CD4-positive, alpha-beta T cell (primary cell): ENCODE results near the gene MYH14. TPM values are rescaled to one million over a fixed set of nuclear protein-coding genes. Genes with fewer than 3 reads are reported as not detected.

Source experiments
- ATAC-seq: fragments of 200-7000 bp; cut with Tn5 transposase; one replicate; pipeline ENCODE4 v1.10.0; 2022; ENCODE audit warnings: mild to moderate bottlenecking; ENCODE audit not compliant: poor library complexity
- CTCF ChIA-PET: fragments of 350-600 bp; sonication (Branson Sonifier 250); formaldehyde crosslinking; loops from one replicate; lab custom pipeline; 2021; ENCODE audit warnings: antibody characterized with exemption, inconsistent platforms; lab: Charles Lee
- POLR2A ChIA-PET: fragments of 350-600 bp; sonication (Branson Sonifier 250); formaldehyde crosslinking; loops from one replicate; lab custom pipeline; 2021; ENCODE audit warnings: antibody characterized with exemption, inconsistent platforms; lab: Charles Lee
- DNase-seq, 14 experiments: peaks; one replicate each; pipeline ENCODE4 v3.0.0-alpha.2; 2013 to 2020; ENCODE audit warnings: mixed read lengths in 2 of 14
- H3K27ac ChIP-seq, 2 donors: one replicate each; pipeline versions ENCODE4 v1.5.1 to v1.7.0; 2013; ENCODE audit warnings: low read length in 2 of 2, low read depth in 1 of 2, mild to moderate bottlenecking in 1 of 2
- H3K27me3 ChIP-seq, 2 experiments: 1 replicate in 1 of 2; 2 replicates in 1 of 2; pipeline versions ENCODE4 v1.6.1 to v1.7.0; 2013; ENCODE audit warnings: low read length in 2 of 2, control low read depth in 1 of 2, mild to moderate bottlenecking in 1 of 2, moderate library complexity in 1 of 2; ENCODE audit not compliant: insufficient read depth in 2 of 2, control insufficient read depth in 1 of 2
- H3K36me3 ChIP-seq: one replicate; pipeline ENCODE4 v1.6.1; 2013; ENCODE audit warnings: low read length, control low read depth; ENCODE audit not compliant: insufficient read depth
- H3K4me1 ChIP-seq: one replicate; pipeline ENCODE4 v1.6.1; 2013; ENCODE audit warnings: low read length, control low read depth; ENCODE audit not compliant: insufficient read depth
- H3K4me3 ChIP-seq: one replicate; pipeline ENCODE4 v1.5.1; 2013; ENCODE audit warnings: mild to moderate bottlenecking, low read length, moderate library complexity
- H3K9me3 ChIP-seq, 2 experiments: 1 replicate in 1 of 2; 2 replicates in 1 of 2; pipeline versions ENCODE4 v1.6.1 to v1.7.0; 2013; ENCODE audit warnings: low read length in 2 of 2, mild to moderate bottlenecking in 2 of 2, control low read depth in 1 of 2, moderate library complexity in 1 of 2; ENCODE audit not compliant: control insufficient read depth in 1 of 2, insufficient read depth in 1 of 2
- H3K27ac Mint-ChIP-seq: one replicate; pipeline ENCODE4 v1.8.0; 2020; ENCODE audit warnings: mixed read lengths
- H3K27me3 Mint-ChIP-seq: one replicate; pipeline ENCODE4 v1.8.0; 2021; ENCODE audit warnings: mixed read lengths
- H3K36me3 Mint-ChIP-seq: one replicate; pipeline ENCODE4 v1.8.0; 2021; ENCODE audit warnings: low read depth, mixed read lengths
- H3K4me1 Mint-ChIP-seq: one replicate; pipeline ENCODE4 v1.8.0; 2021; ENCODE audit warnings: low read depth, mixed read lengths
- H3K4me3 Mint-ChIP-seq: one replicate; pipeline ENCODE4 v1.8.0; 2020; ENCODE audit warnings: mild to moderate bottlenecking, mixed read lengths
- H3K9me3 Mint-ChIP-seq: one replicate; pipeline ENCODE4 v1.8.0; 2020; ENCODE audit warnings: mixed read lengths
- intact Hi-C, 2 experiments: fragments of 100-400 bp; cut with DNase I in 1 of 2; cut with micrococcal nuclease in 1 of 2; formaldehyde crosslinking; loops; one replicate each; pipeline versions ENCODE4 v1.15.1 to v1.9.0; 2023 to 2025; cut with DNase I, micrococcal nuclease
- total RNA-seq, 174 experiments: library from RNA in 2 of 174; stranded (reverse) in 2 of 174; gene quantifications; one replicate each; pipeline ENCODE4 v1.2.3 and lab custom pipeline; 2021 to 2026
- TF ChIP-seq, protein P1 (sequence below): fragments of 200-600 bp; IDR thresholded peaks from one replicate; pipeline ENCODE4 v1.8.0; 2022; ENCODE audit warnings: antibody characterized with exemption, mild to moderate bottlenecking

MYH14 gene
- total RNA-seq, 2 experiments from 2014 or later, result not detected

DNA sequence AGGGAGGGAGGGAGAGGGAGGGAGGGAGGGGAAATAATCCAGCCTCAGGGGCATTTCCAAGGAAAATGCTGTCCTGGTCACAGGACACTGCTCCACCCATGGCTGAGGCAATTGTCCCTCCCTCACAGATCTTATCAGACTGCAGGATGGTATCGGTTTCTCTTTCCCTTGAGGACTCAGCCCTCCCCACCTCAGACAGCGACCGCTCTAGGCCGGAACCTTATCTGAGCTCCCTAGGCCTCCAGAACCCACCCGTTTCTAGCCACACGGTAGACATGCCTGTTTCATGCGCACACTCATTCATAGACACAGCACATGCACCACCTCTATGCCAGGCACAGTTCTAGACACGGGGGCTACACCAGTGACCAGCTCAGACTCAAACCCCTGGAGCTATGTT is 30.3 kb upstream of the MYH14 start:
- Mint-ChIP-seq H3K4me3 (no peak overlapping the region), H3K27me3 (peaks cover 33% of the 10 kb centered on the region), H3K36me3 (no peaks in the 10 kb centered on the region), H3K27ac (no peak overlapping the region), H3K9me3 (no peaks in the 10 kb centered on the region), H3K4me1 (no peaks in the 10 kb centered on the region)
- TF ChIP-seq, protein P1, sequence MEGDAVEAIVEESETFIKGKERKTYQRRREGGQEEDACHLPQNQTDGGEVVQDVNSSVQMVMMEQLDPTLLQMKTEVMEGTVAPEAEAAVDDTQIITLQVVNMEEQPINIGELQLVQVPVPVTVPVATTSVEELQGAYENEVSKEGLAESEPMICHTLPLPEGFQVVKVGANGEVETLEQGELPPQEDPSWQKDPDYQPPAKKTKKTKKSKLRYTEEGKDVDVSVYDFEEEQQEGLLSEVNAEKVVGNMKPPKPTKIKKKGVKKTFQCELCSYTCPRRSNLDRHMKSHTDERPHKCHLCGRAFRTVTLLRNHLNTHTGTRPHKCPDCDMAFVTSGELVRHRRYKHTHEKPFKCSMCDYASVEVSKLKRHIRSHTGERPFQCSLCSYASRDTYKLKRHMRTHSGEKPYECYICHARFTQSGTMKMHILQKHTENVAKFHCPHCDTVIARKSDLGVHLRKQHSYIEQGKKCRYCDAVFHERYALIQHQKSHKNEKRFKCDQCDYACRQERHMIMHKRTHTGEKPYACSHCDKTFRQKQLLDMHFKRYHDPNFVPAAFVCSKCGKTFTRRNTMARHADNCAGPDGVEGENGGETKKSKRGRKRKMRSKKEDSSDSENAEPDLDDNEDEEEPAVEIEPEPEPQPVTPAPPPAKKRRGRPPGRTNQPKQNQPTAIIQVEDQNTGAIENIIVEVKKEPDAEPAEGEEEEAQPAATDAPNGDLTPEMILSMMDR, result no peak
- H3K4me3 ChIP-seq, result no peak overlapping the region
- H3K27me3 ChIP-seq, result peaks cover 2 to 6% of the 10 kb centered on the region in 2 experiments
- H3K4me1 ChIP-seq, result no peaks in the 10 kb centered on the region
- H3K9me3 ChIP-seq, result peaks cover 0 to 12% of the 10 kb centered on the region in 2 experiments
- ATAC-seq (no peak), DNase-seq (peak in 1 of 14 experiments; percentile 14)
- no peak overlapping the region for H3K27ac ChIP-seq
- intact Hi-C loops, result no loop called here
- CTCF ChIA-PET, result no interaction called here
- POLR2A ChIA-PET, result no interaction called here
- H3K36me3 ChIP-seq, result no peaks in the 10 kb centered on the region

DNA sequence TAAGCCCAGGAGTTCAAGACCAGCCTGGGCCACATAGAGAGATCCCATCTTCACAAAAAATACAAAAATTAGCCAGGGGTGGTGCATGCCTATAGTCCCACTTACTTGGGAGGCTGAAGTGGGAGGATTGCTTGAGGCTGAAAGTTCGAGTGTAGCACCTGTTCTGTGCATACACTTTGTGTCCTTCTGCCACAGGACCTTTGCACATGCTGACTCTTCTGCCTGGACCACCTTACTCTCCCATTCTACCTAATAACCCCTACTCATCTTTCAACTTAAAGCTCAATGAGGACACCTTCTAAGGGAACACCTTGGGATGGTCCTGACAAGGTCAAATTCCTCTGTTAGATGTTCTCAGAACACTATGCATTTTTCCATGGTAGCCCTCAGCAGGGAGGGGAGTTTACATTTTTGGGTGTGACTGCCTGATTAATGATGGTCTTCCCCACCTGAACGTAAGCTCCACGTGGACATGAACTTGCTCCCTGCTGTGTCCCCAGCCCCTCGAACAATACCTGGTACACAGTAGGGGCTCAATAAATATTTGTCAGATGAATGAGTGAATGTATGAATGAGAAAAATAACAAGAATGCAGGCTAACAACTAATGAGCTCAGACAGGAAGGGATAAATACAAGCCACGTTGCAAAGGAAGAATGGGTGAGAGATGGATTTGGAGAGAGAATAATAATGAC is 29.2 kb upstream of the MYH14 start:
- Mint-ChIP-seq H3K4me3 (no peak overlapping the region), H3K27me3 (peaks cover 37% of the 10 kb centered on the region), H3K9me3 (no peaks in the 10 kb centered on the region), H3K4me1 (no peaks in the 10 kb centered on the region), H3K27ac (no peak overlapping the region), H3K36me3 (no peaks in the 10 kb centered on the region)
- POLR2A ChIA-PET, result no interaction called here
- intact Hi-C loops, result no loop called here
- H3K27ac ChIP-seq, result no peak overlapping the region
- no peak for DNase-seq
- no peak overlapping the region for H3K4me3 ChIP-seq
- H3K36me3 ChIP-seq, result no peaks in the 10 kb centered on the region
- no peak for ATAC-seq
- CTCF ChIA-PET, result no interaction called here
- H3K27me3 ChIP-seq, result peaks cover 2 to 4% of the 10 kb centered on the region in 2 experiments
- no peaks in the 10 kb centered on the region for H3K4me1 ChIP-seq
- TF ChIP-seq, protein P1, result no peak
- H3K9me3 ChIP-seq, result peaks cover 0 to 8% of the 10 kb centered on the region in 2 experiments

- ChIA-PET CTCF (interaction anchor here (0.7 kb wide), 1 partner anchor 1500 kb away, joined by 3 read pairs; no protein-coding TSS in a partner anchor), POLR2A (no interaction called here)
- H3K4me1 ChIP-seq, result no peaks in the 10 kb centered on the region
- Mint-ChIP-seq H3K4me1 (no peaks in the 10 kb centered on the region), H3K27me3 (peaks cover 40% of the 10 kb centered on the region), H3K36me3 (no peaks in the 10 kb centered on the region), H3K4me3 (no peak overlapping the region), H3K27ac (no peak overlapping the region), H3K9me3 (no peaks in the 10 kb centered on the region)
- H3K27ac ChIP-seq, result no peak overlapping the region
- H3K9me3 ChIP-seq, result peaks cover 0 to 8% of the 10 kb centered on the region in 2 experiments
- TF ChIP-seq, protein P1, result no peak
- ATAC-seq (no peak), DNase-seq (no peak)
- intact Hi-C loops, result no loop called here
- H3K4me3 ChIP-seq, result no peak overlapping the region
- H3K36me3 ChIP-seq, result no peaks in the 10 kb centered on the region
- H3K27me3 ChIP-seq, result peaks cover 0 to 5% of the 10 kb centered on the region in 2 experiments
These were observed 27.5 kb upstream of the MYH14 start for GRCh38 chr19:50175924-50176323.
